GM18517 (cell line): ENCODE results near the gene LRSAM1.

Source experiments
- ATAC-seq: cut with Tn5 transposase; IDR thresholded peaks from one replicate; pipeline ENCODE4 v1.9.1; 2021; ENCODE audit warnings: mild to moderate bottlenecking, moderate library complexity; ENCODE audit not compliant: unreplicated experiment

Gene LRSAM1

GRCh38 chr9:127424676-127424999, 26.7 kb upstream of the LRSAM1 start:
- ATAC-seq, result peak; percentile 26

GRCh38 chr9:127426756-127427155, 24.6 kb upstream of the LRSAM1 start:
- no peak for ATAC-seq

GRCh38 chr9:127428348-127428747, 23.0 kb upstream of the LRSAM1 start:
- no peak for ATAC-seq

GRCh38 chr9:127430415-127430814, 20.9 kb upstream of the LRSAM1 start:
- ATAC-seq, result no peak

- ATAC-seq, result no peak
Observed at GRCh38 chr9:127437497-127438264, 13.6 kb upstream of the LRSAM1 start.

- ATAC-seq, result no peak
Observed at GRCh38 chr9:127438394-127438793, 12.9 kb upstream of the LRSAM1 start.

- no peak for ATAC-seq
Observed at GRCh38 chr9:127444283-127444920, 6.9 kb upstream of the LRSAM1 start.

GRCh38 chr9:127444921-127445850, 6.1 kb upstream of the LRSAM1 start:
- ATAC-seq, result no peak

- no peak for ATAC-seq
Observed at GRCh38 chr9:127445851-127446712, 5.2 kb upstream of the LRSAM1 start.

- no peak for ATAC-seq
Observed at GRCh38 chr9:127446713-127447415, 4.4 kb upstream of the LRSAM1 start.

GRCh38 chr9:127447416-127448111, 3.7 kb upstream of the LRSAM1 start:
- ATAC-seq, result no peak

- no peak for ATAC-seq
Observed at GRCh38 chr9:127448112-127448805, 3.1 kb upstream of the LRSAM1 start.

GRCh38 chr9:127449332-127449966, 1.9 kb upstream of the LRSAM1 start:
- ATAC-seq, result no peak

GRCh38 chr9:127450243-127450760, 1.0 kb upstream of the LRSAM1 start:
- no peak for ATAC-seq

GRCh38 chr9:127451608-127451857, 223 bp downstream of the LRSAM1 start:
- no peak for ATAC-seq

GRCh38 chr9:127451858-127452656, 747 bp downstream of the LRSAM1 start:
- ATAC-seq, result no peak

- ATAC-seq, result no peak
Observed at GRCh38 chr9:127452691-127453090, 1.4 kb downstream of the LRSAM1 start.
